ENCODE measurements around the gene CFAP70.
A peak's percentile ranks its signal among the peaks of the same experiment; 100 is the strongest.
"Not testable (repeated sequence)": the region's sequence is repeated elsewhere in the genome, so short reads cannot be mapped to it uniquely, and the experiment has no call there.

The CFAP70 gene

DNA sequence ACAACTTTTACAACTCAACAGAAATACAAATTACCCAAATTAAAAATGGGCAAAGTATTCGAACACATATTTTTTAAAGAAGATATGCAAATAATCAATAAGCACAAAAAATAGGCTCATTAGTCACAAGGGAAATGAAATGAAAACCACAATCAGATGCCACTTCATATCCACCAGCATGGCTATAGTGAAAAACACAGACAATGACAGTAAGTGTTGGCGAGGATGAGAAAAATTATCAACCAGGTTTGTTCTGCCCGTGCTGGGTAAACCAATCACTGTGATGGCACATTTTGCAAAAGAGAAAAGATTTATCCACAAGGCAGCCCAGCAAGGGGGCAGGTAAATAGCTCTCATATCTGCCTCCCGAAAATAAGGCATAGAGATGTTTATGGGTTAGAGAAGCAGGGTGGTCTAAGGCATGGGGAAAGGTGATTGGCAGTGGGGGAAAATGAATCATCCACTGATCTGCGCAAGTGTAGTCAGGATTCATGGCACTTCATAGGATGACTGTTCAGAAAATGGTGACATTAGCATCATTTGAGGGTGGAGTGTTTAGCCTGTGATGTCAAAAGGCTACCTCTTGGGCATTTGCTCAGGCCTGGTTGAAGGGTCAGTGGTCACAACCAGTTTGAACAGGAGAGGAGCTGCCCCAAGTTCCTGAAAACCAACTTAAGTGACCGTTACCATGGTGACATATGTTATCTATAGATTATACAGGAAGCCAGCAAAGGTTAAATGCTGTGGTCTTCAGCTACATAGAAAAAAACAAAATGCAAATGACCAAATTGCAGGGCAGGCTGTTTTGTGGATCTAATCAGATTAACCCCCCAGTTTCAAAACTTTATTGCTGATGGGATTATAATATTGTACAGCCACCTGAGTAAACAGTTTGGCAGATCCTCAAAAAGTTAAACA, 8.0 kb upstream of the CFAP70 start:
- Mint-ChIP-seq H3K4me1 (ENCODE audit: low read depth) (peaks cover 2% of the 10 kb centered on the region), H3K27me3 (no peaks in the 10 kb centered on the region), H3K9me3 (ENCODE audit: low read depth) (no peaks in the 10 kb centered on the region), H3K27ac (peak overlapping the region; percentile 62), H3K36me3 (peaks cover 17% of the 10 kb centered on the region), H3K4me3 (no peak overlapping the region)

DNA sequence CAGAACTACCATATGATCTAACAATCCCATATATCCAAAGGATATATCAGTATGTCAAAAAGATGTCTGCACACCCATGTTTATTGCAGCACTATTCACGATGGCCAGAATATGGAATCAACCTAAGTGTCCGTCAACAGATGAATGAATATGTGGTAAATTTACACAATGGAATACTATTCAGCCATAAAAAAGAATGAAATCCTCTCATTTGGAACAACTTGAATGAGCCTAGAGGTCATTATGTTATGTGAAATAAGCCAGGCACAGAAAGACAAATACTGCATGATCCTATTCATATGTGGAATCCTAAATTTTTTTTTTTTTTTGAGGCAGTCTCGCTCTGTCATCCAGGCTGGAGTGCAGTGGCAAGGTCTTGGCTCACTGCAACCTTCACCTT, 6.3 kb upstream of the CFAP70 start:
- Mint-ChIP-seq H3K27ac (no peak overlapping the region), H3K4me3 (no peak overlapping the region), H3K36me3 (peaks cover 17% of the 10 kb centered on the region), H3K9me3 (ENCODE audit: low read depth) (no peaks in the 10 kb centered on the region), H3K27me3 (no peaks in the 10 kb centered on the region), H3K4me1 (ENCODE audit: low read depth) (peaks cover 5% of the 10 kb centered on the region)

DNA sequence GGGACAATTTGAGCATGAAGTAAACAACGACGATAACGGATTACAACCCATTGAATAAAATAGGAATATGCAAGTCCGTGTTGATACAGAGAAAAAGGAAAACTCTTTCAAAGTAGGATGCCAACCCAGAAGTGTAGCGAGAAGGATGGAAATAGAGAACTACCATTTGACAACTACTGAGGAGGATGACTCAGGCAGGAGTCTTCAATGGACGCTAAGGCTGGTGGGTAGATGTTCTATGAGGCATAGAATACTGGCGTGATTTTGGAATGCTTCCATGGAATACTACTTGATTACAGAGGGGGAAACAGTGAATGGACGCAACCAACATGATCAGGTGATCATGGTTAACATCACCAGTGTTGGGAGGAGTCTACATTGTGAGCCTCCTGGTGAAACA, 828 bp upstream of the CFAP70 start:
- Mint-ChIP-seq H3K9me3 (ENCODE audit: low read depth) (no peaks in the 10 kb centered on the region), H3K36me3 (peaks cover 4% of the 10 kb centered on the region), H3K4me1 (ENCODE audit: low read depth) (peaks cover 13% of the 10 kb centered on the region), H3K27ac (no peak overlapping the region), H3K4me3 (peak overlapping the region; percentile 96), H3K27me3 (no peaks in the 10 kb centered on the region)

DNA sequence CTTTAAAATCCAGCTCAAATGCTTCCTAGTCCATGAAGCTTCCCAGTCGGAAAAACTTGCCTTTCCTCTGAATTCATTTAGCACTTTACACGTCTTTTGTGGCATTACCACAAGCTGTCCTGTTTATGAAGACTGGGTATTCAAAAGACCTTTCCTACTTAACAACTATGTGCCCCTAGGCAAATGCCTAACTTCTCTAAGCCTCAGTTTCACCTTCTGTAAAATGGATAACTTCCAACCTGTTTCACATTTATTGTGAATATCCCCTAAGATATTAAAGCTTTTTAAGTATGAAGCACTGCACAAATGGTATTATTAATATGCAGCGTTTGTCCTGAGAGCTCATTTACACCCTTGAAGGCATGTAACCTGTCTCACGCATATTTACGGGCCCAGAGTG, 843 bp downstream of the CFAP70 start:
- no peak overlapping the region for H3K27ac Mint-ChIP-seq
- peaks cover 13% of the 10 kb centered on the region for H3K4me1 Mint-ChIP-seq (ENCODE audit: low read depth)
- no peaks in the 10 kb centered on the region for H3K27me3 Mint-ChIP-seq
- no peaks in the 10 kb centered on the region for H3K9me3 Mint-ChIP-seq (ENCODE audit: low read depth)
- H3K36me3 Mint-ChIP-seq = peaks cover 4% of the 10 kb centered on the region
- H3K4me3 Mint-ChIP-seq = peak overlapping the region; percentile 96

DNA sequence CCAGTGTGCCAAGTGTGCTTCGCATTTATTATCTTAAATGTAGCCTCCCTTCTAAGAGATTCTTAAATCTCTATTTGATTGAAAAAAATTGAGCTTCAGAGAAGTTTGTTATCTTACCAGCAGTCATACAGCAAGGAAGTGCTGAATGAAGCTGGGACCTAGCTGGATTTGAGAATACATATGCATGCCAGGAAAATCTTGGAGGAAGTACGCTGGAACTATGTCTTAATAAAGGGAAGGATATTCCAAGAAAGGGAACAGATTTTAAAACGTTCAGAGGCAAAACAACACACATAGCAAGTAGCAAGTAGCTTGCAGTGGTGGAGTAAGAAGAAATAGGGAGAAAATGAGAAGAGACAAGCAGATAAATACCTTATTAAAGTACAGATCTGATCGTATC, 1.5 kb downstream of the CFAP70 start:
- Mint-ChIP-seq H3K36me3 (peaks cover 4% of the 10 kb centered on the region), H3K27ac (no peak overlapping the region)

DNA sequence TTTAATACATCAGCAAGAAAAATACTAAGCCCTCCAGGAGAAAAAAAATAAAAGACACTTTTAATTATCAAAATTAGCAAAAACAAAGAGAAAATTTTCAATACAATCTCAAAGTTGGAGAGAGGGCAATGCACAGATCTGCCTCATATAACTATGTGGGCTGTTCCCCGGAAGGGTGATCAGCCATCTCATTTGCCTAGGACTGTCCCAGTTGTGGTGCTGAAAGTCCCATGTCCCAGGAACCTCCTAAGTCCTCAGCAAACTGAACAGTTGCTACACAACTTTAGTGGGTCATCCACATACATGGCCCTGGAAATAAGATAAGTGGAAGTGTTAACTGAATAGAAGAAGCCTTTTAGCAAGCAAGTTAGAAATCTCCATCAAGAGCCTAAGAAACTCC, 14.4 kb downstream of the CFAP70 start:
- Mint-ChIP-seq H3K27me3 (no peaks in the 10 kb centered on the region), H3K4me1 (ENCODE audit: low read depth) (no peaks in the 10 kb centered on the region), H3K4me3 (no peak overlapping the region), H3K9me3 (ENCODE audit: low read depth) (no peaks in the 10 kb centered on the region), H3K27ac (no peak overlapping the region), H3K36me3 (no peaks in the 10 kb centered on the region)

More for the DNA sequence above, 1.5 kb downstream of the CFAP70 start:
- Mint-ChIP-seq H3K9me3 (ENCODE audit: low read depth) (no peaks in the 10 kb centered on the region), H3K4me1 (ENCODE audit: low read depth) (peaks cover 13% of the 10 kb centered on the region), H3K27me3 (no peaks in the 10 kb centered on the region), H3K4me3 (peak overlapping the region; percentile 96)

DNA sequence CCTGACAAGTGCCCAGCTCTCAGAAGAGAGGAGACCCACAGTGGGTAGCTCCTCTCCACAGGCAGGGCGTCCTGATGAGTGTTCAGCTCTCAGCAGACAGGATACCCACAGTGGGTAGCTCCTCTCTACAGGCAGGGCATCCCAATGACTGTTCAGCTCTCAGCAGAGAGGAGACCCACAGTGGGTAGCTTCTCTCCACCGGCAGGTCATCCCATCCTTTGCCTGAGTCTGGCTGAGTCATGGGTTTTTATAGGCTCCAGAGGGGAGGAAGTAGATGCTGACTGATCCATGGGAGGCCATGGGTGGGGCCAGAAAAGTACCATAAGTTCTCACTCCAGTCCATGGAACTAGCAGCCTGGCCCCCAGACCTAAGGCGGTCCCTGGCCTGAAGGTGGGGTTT, 18.5 kb downstream of the CFAP70 start:
- Mint-ChIP-seq H3K27me3 (no peaks in the 10 kb centered on the region), H3K4me1 (ENCODE audit: low read depth) (no peaks in the 10 kb centered on the region), H3K27ac (no peak overlapping the region), H3K4me3 (no peak overlapping the region), H3K9me3 (ENCODE audit: low read depth) (no peaks in the 10 kb centered on the region), H3K36me3 (no peaks in the 10 kb centered on the region)

DNA sequence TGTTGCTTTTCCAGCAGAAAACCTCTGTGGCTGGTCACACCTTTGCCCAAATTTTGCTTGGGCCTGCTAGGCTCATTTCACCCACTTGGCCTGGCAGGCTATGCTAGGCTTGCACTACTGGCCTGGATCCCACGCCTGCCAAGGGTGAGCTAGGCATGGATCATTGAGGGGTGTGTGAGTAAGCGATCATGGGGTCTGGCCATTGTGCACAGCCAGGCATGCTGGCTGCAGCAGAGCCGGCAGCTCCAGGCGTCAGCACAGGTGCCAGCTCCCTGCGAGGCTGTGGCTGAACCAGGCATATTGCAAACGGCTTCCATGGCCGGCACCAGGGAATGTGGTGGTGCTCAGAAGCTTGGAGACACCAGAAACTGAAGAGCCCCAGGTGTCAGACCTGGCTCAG, 19.2 kb downstream of the CFAP70 start:
- Mint-ChIP-seq H3K27me3 (no peaks in the 10 kb centered on the region), H3K27ac (no peak overlapping the region), H3K4me3 (no peak overlapping the region)

DNA sequence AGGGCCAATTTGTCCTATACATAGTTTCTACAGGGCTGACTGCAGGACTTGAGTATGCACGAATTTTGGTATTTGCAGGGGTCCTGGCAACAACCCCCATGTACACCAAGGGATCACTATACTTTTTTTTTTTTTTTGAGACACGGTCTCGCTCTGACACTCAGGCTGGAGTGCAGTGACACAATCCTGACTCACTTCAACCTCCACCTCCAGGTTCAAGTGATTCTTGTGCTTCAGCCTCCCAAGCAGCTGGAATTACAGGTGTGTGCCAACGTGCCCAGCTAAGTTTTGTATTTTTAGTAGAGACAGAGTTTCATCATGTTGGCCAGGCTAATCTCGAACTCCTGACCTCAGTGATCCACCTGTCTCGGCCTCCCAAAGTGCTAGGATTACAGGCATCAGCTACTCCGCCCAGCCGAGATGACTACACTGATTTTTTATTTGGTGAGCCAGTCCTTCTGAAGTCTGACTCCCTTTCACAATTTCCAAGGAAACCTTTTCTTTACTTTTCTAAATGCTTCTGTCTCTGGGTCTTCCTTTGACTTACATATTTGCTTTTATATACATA, 19.8 kb downstream of the CFAP70 start:
- Mint-ChIP-seq H3K9me3 (ENCODE audit: low read depth) (no peaks in the 10 kb centered on the region), H3K4me1 (ENCODE audit: low read depth) (no peaks in the 10 kb centered on the region), H3K36me3 (no peaks in the 10 kb centered on the region), H3K27ac (no peak overlapping the region), H3K4me3 (no peak overlapping the region), H3K27me3 (no peaks in the 10 kb centered on the region)

More for the DNA sequence above, 19.2 kb downstream of the CFAP70 start:
- H3K4me1 Mint-ChIP-seq (ENCODE audit: low read depth) = no peaks in the 10 kb centered on the region
- H3K36me3 Mint-ChIP-seq = no peaks in the 10 kb centered on the region
- no peaks in the 10 kb centered on the region for H3K9me3 Mint-ChIP-seq (ENCODE audit: low read depth)

DNA sequence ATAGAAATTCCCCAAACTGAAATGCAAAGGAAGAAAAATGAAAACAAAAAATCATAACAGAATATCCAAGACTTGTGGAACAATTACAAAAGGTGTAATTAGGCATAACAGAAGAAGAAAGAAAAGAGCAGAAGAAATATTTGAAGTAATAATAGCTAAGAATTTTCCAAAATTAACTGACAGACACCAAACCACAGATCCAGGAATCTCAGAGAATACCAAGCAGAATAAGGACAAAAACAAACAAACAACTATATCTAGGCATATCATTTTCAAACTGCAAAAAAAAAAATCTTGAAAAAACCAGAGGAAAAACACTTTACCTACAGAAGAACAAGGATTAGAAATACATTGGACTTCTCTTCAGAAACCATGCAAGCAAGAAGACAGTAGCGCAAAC, 25.5 kb downstream of the CFAP70 start:
- no peaks in the 10 kb centered on the region for H3K9me3 Mint-ChIP-seq (ENCODE audit: low read depth)
- H3K27me3 Mint-ChIP-seq = peaks cover 1% of the 10 kb centered on the region
- no peaks in the 10 kb centered on the region for H3K4me1 Mint-ChIP-seq (ENCODE audit: low read depth)
- peaks cover 5% of the 10 kb centered on the region for H3K36me3 Mint-ChIP-seq
- no peak overlapping the region for H3K4me3 Mint-ChIP-seq
- H3K27ac Mint-ChIP-seq = no peak overlapping the region

DNA sequence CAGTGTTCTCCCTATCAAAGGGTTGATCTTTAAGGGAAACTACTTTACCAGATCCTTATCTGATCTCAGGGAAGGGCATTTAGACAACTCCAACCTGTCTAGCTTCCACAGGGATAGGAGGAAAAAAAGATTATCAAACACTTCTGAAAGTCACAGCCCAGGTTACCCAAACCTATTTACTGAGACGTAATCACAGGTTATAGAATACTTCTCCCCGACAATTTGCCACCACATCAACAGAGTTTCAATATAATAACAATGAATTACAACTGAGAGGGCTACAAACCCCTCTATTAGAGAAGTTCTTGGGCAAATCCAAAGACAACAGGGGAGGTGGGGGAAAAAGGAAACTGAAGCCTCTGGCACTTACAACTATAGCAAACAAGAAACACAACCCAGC, 26.3 kb downstream of the CFAP70 start:
- H3K9me3 Mint-ChIP-seq (ENCODE audit: low read depth) = no peaks in the 10 kb centered on the region
- H3K27ac Mint-ChIP-seq = no peak overlapping the region
- H3K36me3 Mint-ChIP-seq = peaks cover 5% of the 10 kb centered on the region
- peaks cover 1% of the 10 kb centered on the region for H3K27me3 Mint-ChIP-seq
- no peak overlapping the region for H3K4me3 Mint-ChIP-seq
- H3K4me1 Mint-ChIP-seq (ENCODE audit: low read depth) = no peaks in the 10 kb centered on the region

DNA sequence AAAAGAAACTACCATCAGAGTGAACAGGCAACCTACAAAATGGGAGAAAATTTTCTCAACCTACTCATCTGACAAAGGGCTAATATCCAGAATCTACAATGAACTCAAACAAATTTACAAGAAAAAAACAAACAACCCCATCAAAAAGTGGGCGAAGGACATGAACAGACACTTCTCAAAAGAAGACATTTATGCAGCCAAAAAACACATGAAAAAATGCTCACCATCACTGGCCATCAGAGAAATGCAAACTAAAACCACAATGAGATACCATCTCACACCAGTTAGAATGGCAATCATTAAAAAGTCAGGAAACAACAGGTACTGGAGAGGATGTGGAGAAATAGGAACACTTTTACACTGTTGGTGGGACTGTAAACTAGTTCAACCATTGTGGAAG, 30.1 kb downstream of the CFAP70 start:
- not testable (repeated sequence) for H3K4me1 Mint-ChIP-seq (ENCODE audit: low read depth); H3K27me3 Mint-ChIP-seq; H3K27ac Mint-ChIP-seq; H3K36me3 Mint-ChIP-seq; H3K4me3 Mint-ChIP-seq; H3K9me3 Mint-ChIP-seq (ENCODE audit: low read depth)

DNA sequence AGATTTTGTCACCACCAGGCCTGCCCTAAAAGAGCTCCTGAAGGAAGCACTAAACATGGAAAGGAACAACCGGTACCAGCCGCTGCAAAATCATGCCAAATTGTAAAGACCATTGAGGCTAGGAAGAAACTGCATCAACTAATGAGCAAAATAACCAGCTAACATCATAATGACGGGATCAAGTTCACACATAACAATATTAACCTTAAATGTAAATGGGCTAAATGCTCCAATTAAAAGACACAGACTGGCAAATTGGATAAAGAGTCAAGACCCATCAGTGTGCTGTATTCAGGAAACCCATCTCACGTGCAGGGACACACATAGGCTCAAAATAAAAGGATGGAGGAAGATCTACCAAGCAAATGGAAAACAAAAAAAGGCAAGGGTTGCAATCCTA, 33.4 kb downstream of the CFAP70 start:
- not testable (repeated sequence) for H3K36me3 Mint-ChIP-seq; H3K4me3 Mint-ChIP-seq; H3K4me1 Mint-ChIP-seq (ENCODE audit: low read depth); H3K27ac Mint-ChIP-seq; H3K9me3 Mint-ChIP-seq (ENCODE audit: low read depth); H3K27me3 Mint-ChIP-seq

DNA sequence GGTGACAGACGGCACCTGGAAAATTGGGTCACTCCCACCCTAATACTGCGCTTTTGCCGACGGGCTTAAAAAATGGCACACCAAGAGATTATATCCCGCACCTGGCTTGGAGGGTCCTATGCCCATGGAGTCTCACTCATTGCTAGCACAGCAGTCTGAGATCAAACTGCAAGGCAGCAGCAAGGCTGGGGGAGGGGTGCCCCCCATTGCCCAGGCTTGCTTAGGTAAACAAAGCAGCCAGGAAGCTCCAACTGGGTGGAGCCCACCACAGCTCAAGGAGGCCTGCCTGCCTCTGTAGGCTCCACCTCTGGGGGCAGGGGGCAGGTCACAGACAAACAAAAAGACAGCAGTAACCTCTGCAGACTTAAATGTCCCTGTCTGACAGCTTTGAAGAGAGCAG, 35.1 kb downstream of the CFAP70 start:
- H3K27me3 Mint-ChIP-seq; H3K27ac Mint-ChIP-seq; H3K9me3 Mint-ChIP-seq (ENCODE audit: low read depth); H3K4me1 Mint-ChIP-seq (ENCODE audit: low read depth); H3K4me3 Mint-ChIP-seq: not testable (repeated sequence)
- H3K36me3 Mint-ChIP-seq = peaks cover 12% of the 10 kb centered on the region

DNA sequence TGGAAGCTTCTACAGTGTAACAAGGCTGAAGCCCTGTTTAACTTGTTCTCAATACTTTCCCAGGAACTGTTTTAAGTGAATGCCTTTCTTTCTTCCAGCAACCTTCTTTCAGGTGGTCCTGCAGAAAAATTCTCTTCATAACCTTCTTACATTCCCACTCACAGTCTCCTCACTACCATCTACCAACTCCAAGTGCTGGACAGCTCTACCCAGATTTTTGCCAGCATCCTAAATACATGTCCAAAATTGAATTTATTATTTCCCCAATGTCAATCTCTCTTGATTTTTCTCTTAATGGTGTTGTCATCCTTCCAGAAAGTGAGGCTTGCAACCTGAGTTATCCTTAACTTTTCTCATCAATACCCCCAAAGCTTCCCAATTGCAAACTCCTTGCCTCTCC, 48.2 kb downstream of the CFAP70 start:
- Mint-ChIP-seq H3K27ac (no peak overlapping the region), H3K36me3 (peaks cover 16% of the 10 kb centered on the region), H3K4me1 (ENCODE audit: low read depth) (no peaks in the 10 kb centered on the region), H3K27me3 (no peaks in the 10 kb centered on the region), H3K4me3 (no peak overlapping the region), H3K9me3 (ENCODE audit: low read depth) (peaks cover 21% of the 10 kb centered on the region)

Measured in activated naive CD8-positive, alpha-beta T cell (primary cell).